H1 (cell line): ENCODE measurements around the gene ZC3H8. TPM values are rescaled to one million over a fixed set of nuclear protein-coding genes. Genes with fewer than 3 reads are reported as not detected.
A peak's percentile ranks its signal among the peaks of the same experiment; 100 is the strongest.
"Not testable (repeated sequence)": the region's sequence is repeated elsewhere in the genome, so short reads cannot be mapped to it uniquely, and the experiment has no call there.

Experiments used
- CTCF ChIA-PET: fragments of 300-600 bp; sonication (Branson Sonifier 250); formaldehyde crosslinking; loops from one replicate; lab custom pipeline; 2021; ENCODE audit not compliant: partially characterized antibody; lab: Charles Lee
- POLR2A ChIA-PET: fragments of 300-600 bp; sonication (Branson Sonifier 250); formaldehyde crosslinking; loops from one replicate; lab custom pipeline; 2021; ENCODE audit warnings: inconsistent platforms; ENCODE audit not compliant: partially characterized antibody; lab: Charles Lee
- DNase-seq, 2 experiments: peaks; one replicate each; pipeline versions ENCODE4 v3.0.0 to v3.0.0-alpha.2; 2010 to 2022; ENCODE audit warnings: low spot score in 2 of 2, low read depth in 1 of 2, mixed read lengths in 1 of 2
- FAIRE-seq: peaks from 2 replicates; lab custom pipeline; 2011; peaks lifted over from hg19 to GRCh38; lab: Jason Lieb, UNC
- H2AFZ ChIP-seq: 2 replicates; pipeline ENCODE4 v1.8.1; 2012; ENCODE audit warnings: low read length, inconsistent platforms
- H2AK5ac ChIP-seq: 2 replicates; pipeline ENCODE4 v1.6.1; 2013; ENCODE audit warnings: low read depth, low read length
- H2BK120ac ChIP-seq: replicated peaks from 2 replicates; pipeline ENCODE3; 2013; ENCODE audit warnings: low read depth, low read length, inconsistent platforms
- H2BK12ac ChIP-seq: 2 replicates; pipeline ENCODE4 v1.6.1; 2013; ENCODE audit warnings: low read depth, low read length
- H2BK15ac ChIP-seq: 2 replicates; pipeline ENCODE4 v1.6.1; 2013; ENCODE audit warnings: low read length
- H2BK20ac ChIP-seq: 2 replicates; pipeline ENCODE4 v1.6.1; 2013; ENCODE audit warnings: low read length
- H2BK5ac ChIP-seq: 2 replicates; pipeline ENCODE4 v1.6.1; 2013; ENCODE audit warnings: low read depth, low read length
- H3K14ac ChIP-seq: 2 replicates; pipeline ENCODE4 v1.6.1; 2013; ENCODE audit warnings: inconsistent platforms; ENCODE audit not compliant: insufficient read length
- H3K18ac ChIP-seq: 2 replicates; pipeline ENCODE4 v1.6.1; 2013; ENCODE audit warnings: low read length; ENCODE audit errors: extremely low read depth
- H3K23ac ChIP-seq: 2 replicates; pipeline ENCODE4 v1.6.1; 2013; ENCODE audit warnings: inconsistent platforms; ENCODE audit not compliant: insufficient read length
- H3K23me2 ChIP-seq: 2 replicates; pipeline ENCODE4 v1.6.1; 2013; ENCODE audit warnings: low read depth, low read length
- H3K27ac ChIP-seq: 2 replicates; pipeline ENCODE4 v1.6.1; 2011; ENCODE audit warnings: low read depth, low read length, inconsistent platforms
- H3K27me3 ChIP-seq, 4 experiments: replicated peaks in 1 of 4; 1 replicate in 1 of 4; 2 replicates in 3 of 4; pipeline versions ENCODE4 v1.6.1 to v1.8.1; 2011 to 2013; ENCODE audit warnings: low read length in 3 of 4, mild to moderate bottlenecking in 3 of 4, inconsistent platforms in 2 of 4, mixed read lengths in 2 of 4, moderate library complexity in 1 of 4; ENCODE audit not compliant: control insufficient read depth in 3 of 4, insufficient read depth in 3 of 4; ENCODE audit errors: extremely low read depth in 1 of 4
- H3K36me3 ChIP-seq, 4 experiments: 2 replicates each; pipeline versions ENCODE4 v1.6.1 to v1.8.1; 2011 to 2013; ENCODE audit warnings: mild to moderate bottlenecking in 4 of 4, low read length in 3 of 4, moderate library complexity in 2 of 4, control low read depth in 1 of 4, inconsistent platforms in 1 of 4; ENCODE audit not compliant: insufficient read depth in 4 of 4, control insufficient read depth in 2 of 4
- H3K4ac ChIP-seq: replicated peaks from 2 replicates; pipeline ENCODE3; 2013; ENCODE audit warnings: low read length, low read depth, mixed read lengths, inconsistent platforms; ENCODE audit not compliant: insufficient read length
- H3K4me1 ChIP-seq, 4 experiments: replicated peaks in 1 of 4; 1 replicate in 1 of 4; 2 replicates in 3 of 4; pipeline versions ENCODE4 v1.6.1 to v1.8.1; 2011 to 2013; ENCODE audit warnings: low read length in 3 of 4, inconsistent platforms in 2 of 4, mixed read lengths in 1 of 4; ENCODE audit not compliant: insufficient read depth in 4 of 4, control insufficient read depth in 3 of 4
- H3K4me2 ChIP-seq, 2 experiments: 2 replicates each; pipeline versions ENCODE4 v1.6.1 to v1.8.1; 2011 to 2013; ENCODE audit warnings: low read depth in 2 of 2, low read length in 2 of 2, control low read depth in 1 of 2, inconsistent platforms in 1 of 2, mild to moderate bottlenecking in 1 of 2; ENCODE audit not compliant: insufficient read depth in 1 of 2
- H3K4me3 ChIP-seq, 4 experiments: fragments of 200-600, 300-600 bp in 1 of 4; sonication (generic), shearing (Covaris generic), sonication (Bioruptor Twin) in 1 of 4; 2 replicates each; pipeline versions ENCODE4 v1.5.1 to v1.8.1; 2011 to 2016; ENCODE audit warnings: low read length in 4 of 4, low read depth in 3 of 4, control low read depth in 2 of 4, inconsistent platforms in 2 of 4, mild to moderate bottlenecking in 2 of 4, mixed read lengths in 1 of 4, moderate library complexity in 1 of 4; ENCODE audit not compliant: insufficient read depth in 2 of 4; ENCODE audit errors: extremely low read depth in 1 of 4
- H3K56ac ChIP-seq: replicated peaks from 2 replicates; pipeline ENCODE3; 2013; ENCODE audit warnings: low read depth, mild to moderate bottlenecking, mixed read lengths, low read length, inconsistent platforms; ENCODE audit not compliant: insufficient read length
- H3K79me1 ChIP-seq: 2 replicates; pipeline ENCODE4 v1.6.1; 2013; ENCODE audit warnings: low read depth, low read length, control low read depth
- H3K79me2 ChIP-seq, 2 experiments: 2 replicates each; pipeline versions ENCODE4 v1.6.1 to v1.8.1; 2012 to 2013; ENCODE audit warnings: low read length in 2 of 2, mild to moderate bottlenecking in 2 of 2, inconsistent platforms in 1 of 2; ENCODE audit not compliant: insufficient read depth in 2 of 2, control insufficient read depth in 1 of 2
- H3K9ac ChIP-seq, 4 experiments: replicated peaks in 1 of 4; 1 replicate in 1 of 4; 2 replicates in 3 of 4; pipeline versions ENCODE4 v1.6.1 to v1.8.1; 2011 to 2013; ENCODE audit warnings: low read depth in 3 of 4, low read length in 3 of 4, control low read depth in 2 of 4, mild to moderate bottlenecking in 2 of 4, moderate library complexity in 2 of 4, inconsistent platforms in 1 of 4; ENCODE audit errors: extremely low read depth in 1 of 4
- H3K9me3 ChIP-seq, 2 experiments: 2 replicates each; pipeline versions ENCODE4 v1.6.1 to v1.8.1; 2012 to 2013; ENCODE audit warnings: mild to moderate bottlenecking in 2 of 2, moderate library complexity in 2 of 2, control low read depth in 1 of 2, inconsistent platforms in 1 of 2, low read depth in 1 of 2, low read length in 1 of 2, mixed read lengths in 1 of 2; ENCODE audit not compliant: insufficient read depth in 2 of 2
- H4K20me1 ChIP-seq, 2 experiments: replicated peaks in 1 of 2; 2 replicates each; pipeline versions ENCODE3 to v1.8.1; 2011 to 2013; ENCODE audit warnings: inconsistent platforms in 2 of 2, low read length in 2 of 2, mild to moderate bottlenecking in 1 of 2; ENCODE audit not compliant: insufficient read depth in 2 of 2, control insufficient read depth in 1 of 2
- H4K5ac ChIP-seq: 2 replicates; pipeline ENCODE4 v1.6.1; 2013; ENCODE audit warnings: low read length, low read depth, mixed read lengths, inconsistent platforms; ENCODE audit not compliant: insufficient read length
- H4K8ac ChIP-seq: 2 replicates; pipeline ENCODE4 v1.8.0; 2013; ENCODE audit warnings: mild to moderate bottlenecking, moderate library complexity, low read length, inconsistent platforms; ENCODE audit not compliant: insufficient read depth; ENCODE audit errors: extremely low read depth
- H4K91ac ChIP-seq: replicated peaks from 2 replicates; pipeline ENCODE3; 2013; ENCODE audit warnings: low read length, mixed read lengths, inconsistent platforms; ENCODE audit not compliant: insufficient read length
- CTCF ChIP-seq, 3 experiments: IDR thresholded peaks; 1 replicate in 2 of 3; 2 replicates in 1 of 3; pipeline versions ENCODE4 v1.5.1 to v1.6.1; 2011; ENCODE audit warnings: low read length in 3 of 3, mild to moderate bottlenecking in 3 of 3, inconsistent platforms in 2 of 3, low read depth in 1 of 3, moderate library complexity in 1 of 3; ENCODE audit not compliant: insufficient read depth in 1 of 3; ENCODE audit errors: control extremely low read depth in 1 of 3
- TAF7 ChIP-seq: optimal IDR thresholded peaks from 2 replicates; pipeline ENCODE3; 2011; ENCODE audit warnings: low read depth, mild to moderate bottlenecking, inconsistent platforms, low read length, moderate library complexity, borderline replicate concordance
- YY1 ChIP-seq: IDR thresholded peaks from 2 replicates; pipeline ENCODE4 v1.6.1; 2011; ENCODE audit warnings: low read depth, mild to moderate bottlenecking, low read length
- WGBS, 2 experiments: shearing (Covaris generic) in 1 of 2; methylation state at CpG; one replicate each; pipeline versions ENCODE4 v1.1.6 to v1.1.7; 2013 to 2015; ENCODE audit warnings: low lambda C conversion rate in 2 of 2, mixed read lengths in 2 of 2, inconsistent platforms in 1 of 2, low coverage in 1 of 2, missing lambda C conversion rate in 1 of 2; ENCODE audit not compliant: insufficient replicate concordance in 2 of 2, insufficient coverage in 1 of 2, insufficient read length in 1 of 2; ENCODE audit errors: extremely low coverage in 1 of 2, missing lambda C conversion rate in 1 of 2; 5-methylcytosine and 5-hydroxymethylcytosine counted together
- polyA plus RNA-seq, 7 experiments: library from polyadenylated mRNA; depleted of rRNA in 3 of 7; stranded (reverse) in 5 of 7; unstranded in 2 of 7; fragments of >200 nt in 5 of 7; fragments of 200-250 nt in 2 of 7; gene quantifications; 1 replicate in 5 of 7; 2 replicates in 1 of 7; 4 replicates in 1 of 7; pipeline versions ENCODE4 v1.2.1 to v1.2.3, GENCODE V29; 2011 to 2013; ENCODE audit warnings: missing spikeins in 2 of 7, mixed read lengths in 2 of 7
- total RNA-seq: library from RNA; stranded (reverse); fragmentation: NEBNext Ultra II Directional; extraction: Animal tissue kit (Norgen Biotek cat#: 25700); gene quantifications from 2 replicates; pipeline ENCODE4 v1.2.1, GENCODE V29; 2021

The ZC3H8 gene
- total and polyA plus RNA-seq, 2 of the 8 experiments (the other 6 are each of a cell fraction or from before 2014, with no cell fraction given) = 1.9 to 7.1 TPM

GRCh38 chr2:112216167-112216566 is 38.7 kb downstream of the ZC3H8 start (continued):
- TF ChIP-seq TAF7 (no peak), YY1 (no peak), CTCF (IDR thresholded peaks at IDR 0.05; ENCODE audit: control extremely low read depth in 1 of 3, insufficient read depth in 1 of 3, low read depth in 1 of 3, low read length in 3 of 3) (peak in 2 of 3 experiments; percentile 2 to 39; a peak in 2 of 4 replicates)
- TF ChIP-seq, all 59 proteins: peak for 2

- H4K91ac ChIP-seq, H4K5ac ChIP-seq, CTCF ChIA-PET, H3K4me3 ChIP-seq, H3K4me1 ChIP-seq, H3K27ac ChIP-seq, H3K9ac ChIP-seq, H2BK120ac ChIP-seq, FAIRE-seq, H3K18ac ChIP-seq, H2AFZ ChIP-seq, H3K4me2 ChIP-seq, H3K56ac ChIP-seq, H3K27me3 ChIP-seq, H3K23ac ChIP-seq, H3K14ac ChIP-seq, H3K23me2 ChIP-seq, H2BK15ac ChIP-seq, H2BK5ac ChIP-seq, H3K4ac ChIP-seq, H3K36me3 ChIP-seq, H3K79me2 ChIP-seq, H4K20me1 ChIP-seq, H3K79me1 ChIP-seq, H2BK20ac ChIP-seq, H2AK5ac ChIP-seq, H2BK12ac ChIP-seq, H3K9me3 ChIP-seq, DNase-seq, H4K8ac ChIP-seq, POLR2A ChIA-PET: not testable (repeated sequence)
- WGBS, 2 experiments = 91% methylated on average over 3 of the region's 3 CpGs; no CpG with 5 or more reads in 1 of the 2 experiments
These were observed 46.9 kb downstream of the ZC3H8 start for GRCh38 chr2:112207905-112208304.
